Mesenteric fat pad (tissue), 1 donor: ENCODE results near the gene TMEM79. TPM values are rescaled to one million over a fixed set of nuclear protein-coding genes. Genes with fewer than 3 reads are reported as not detected.

Experiments used
- DNase-seq: peaks from one replicate; pipeline ENCODE4 v3.0.0-alpha.2; 2020; ENCODE audit warnings: low spot score
- total RNA-seq: library from RNA; stranded (reverse); fragmentation: NEBNext Ultra II Directional; extraction: Animal tissue kit (Norgen Biotek cat#: 25700); gene quantifications from one replicate; pipeline ENCODE4 v1.2.1, GENCODE V29; 2021
- donor health status: DM: yes; HTN: yes; CAD: no.

The TMEM79 gene
- total RNA-seq, 1 donor from 2014 or later, result 1.8 TPM

DNA sequence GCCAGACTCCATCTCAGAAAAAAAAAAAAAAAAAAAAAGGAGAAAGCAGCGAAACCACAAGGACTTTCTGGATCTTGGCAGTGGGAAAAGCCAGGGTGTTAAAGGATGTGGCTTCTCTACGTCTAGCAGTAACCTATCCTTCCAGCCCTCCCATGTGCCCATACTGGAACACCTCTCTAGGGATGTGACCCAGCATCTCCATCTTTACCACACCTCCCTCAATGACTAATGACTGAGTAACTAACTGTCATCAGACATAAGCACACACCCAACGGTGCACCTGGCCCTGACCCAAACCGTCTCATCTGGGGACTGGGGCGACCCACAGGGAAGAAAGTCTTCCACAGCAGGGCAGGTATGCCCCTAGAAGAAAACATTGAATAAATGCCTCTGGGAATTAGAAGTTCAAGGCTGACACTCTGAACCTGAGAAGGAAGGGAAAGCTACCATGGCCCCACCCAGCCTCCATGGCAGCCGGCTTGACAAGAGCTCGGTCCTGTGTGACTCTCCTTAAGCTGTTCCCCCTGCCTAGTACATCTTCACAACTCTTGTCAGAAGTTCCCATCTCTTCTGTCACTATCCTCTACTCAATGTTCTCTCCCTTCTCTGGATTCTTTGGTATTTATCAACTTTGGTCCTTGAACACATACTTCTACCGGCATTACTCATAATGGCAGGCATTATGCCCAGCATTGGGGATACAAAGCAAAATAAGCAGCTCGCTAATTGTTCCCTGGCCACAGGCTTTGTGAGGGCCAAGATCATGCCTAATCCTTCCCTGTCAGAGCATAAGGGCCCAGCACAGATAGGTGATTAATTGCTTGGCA, 21.5 kb upstream of the TMEM79 start:
- no peak for DNase-seq

DNA sequence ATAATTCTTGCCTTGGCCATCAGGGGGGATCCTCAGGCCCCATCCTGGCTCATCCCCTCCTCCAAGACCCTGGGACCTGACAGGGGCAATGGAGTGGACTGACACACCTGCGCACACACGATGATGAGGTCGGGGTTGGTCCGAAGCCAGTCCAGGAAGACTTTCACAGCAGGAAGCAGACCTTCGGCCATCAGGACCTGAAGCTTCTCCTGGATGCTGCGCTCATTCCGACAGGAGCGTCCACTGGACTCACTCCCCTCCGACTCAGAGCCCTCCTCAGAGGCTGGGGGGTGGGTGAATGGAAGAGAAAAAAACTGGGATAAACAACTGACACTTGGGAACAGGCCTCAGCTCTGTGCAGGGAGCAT, 20.9 kb upstream of the TMEM79 start:
- DNase-seq, result no peak

DNA sequence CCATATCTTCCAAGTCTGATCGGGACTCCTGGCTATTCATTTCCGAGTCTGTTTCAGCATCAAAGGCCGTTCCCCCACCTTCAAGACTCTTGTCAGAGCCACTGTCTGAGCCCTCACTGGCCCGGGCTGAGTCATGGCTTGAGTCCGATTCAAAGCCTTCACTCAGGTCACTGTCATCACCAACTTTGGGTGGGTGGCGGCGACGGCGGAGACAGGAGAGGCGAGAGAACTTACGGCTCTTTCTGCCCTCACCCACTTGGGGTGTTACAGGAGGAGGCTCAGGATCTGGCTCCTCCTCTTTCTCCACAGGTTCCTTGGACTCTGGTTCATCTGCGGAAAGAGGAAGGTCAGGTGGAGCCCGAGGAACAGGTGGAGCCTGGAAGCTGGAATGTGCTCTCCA, 18.1 kb upstream of the TMEM79 start:
- DNase-seq, result no peak

DNA sequence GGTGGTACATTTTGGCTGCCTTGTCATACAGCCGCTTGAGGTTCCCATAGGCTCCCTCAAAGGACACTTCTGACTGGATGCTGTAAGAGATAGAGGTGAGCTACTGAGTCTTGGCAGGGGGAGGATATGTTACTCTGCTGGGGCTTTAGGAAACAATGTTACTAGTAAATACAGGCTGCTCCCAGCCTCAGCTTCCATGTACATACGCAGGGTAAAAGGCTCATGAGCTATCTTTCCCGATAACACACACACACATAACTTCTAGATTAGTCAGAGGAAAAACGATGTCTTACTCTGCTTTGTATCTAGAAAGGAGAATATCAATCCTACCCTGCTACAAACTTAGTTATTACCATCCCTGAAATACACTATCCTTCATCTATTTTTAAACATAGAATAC, 15.8 kb upstream of the TMEM79 start:
- no peak for DNase-seq

DNA sequence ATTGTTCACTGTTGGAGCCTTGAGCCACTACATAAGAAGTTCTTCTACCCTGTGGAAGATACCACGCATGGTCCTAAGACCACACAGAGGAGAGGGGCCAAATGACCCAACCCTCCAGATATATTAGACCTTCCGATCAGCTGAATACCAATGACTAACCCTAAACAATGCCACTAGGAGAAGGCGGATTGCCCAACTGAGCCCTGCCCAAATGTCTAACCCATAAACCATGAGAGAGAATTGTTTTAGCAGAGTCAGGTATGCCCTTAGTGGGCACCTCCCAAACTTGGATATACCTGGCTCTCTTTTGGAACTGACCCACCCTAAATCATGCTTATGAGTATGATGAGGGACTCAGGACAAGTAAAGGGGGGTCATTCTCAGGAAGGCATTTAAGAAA, 13.8 kb upstream of the TMEM79 start:
- no peak for DNase-seq

DNA sequence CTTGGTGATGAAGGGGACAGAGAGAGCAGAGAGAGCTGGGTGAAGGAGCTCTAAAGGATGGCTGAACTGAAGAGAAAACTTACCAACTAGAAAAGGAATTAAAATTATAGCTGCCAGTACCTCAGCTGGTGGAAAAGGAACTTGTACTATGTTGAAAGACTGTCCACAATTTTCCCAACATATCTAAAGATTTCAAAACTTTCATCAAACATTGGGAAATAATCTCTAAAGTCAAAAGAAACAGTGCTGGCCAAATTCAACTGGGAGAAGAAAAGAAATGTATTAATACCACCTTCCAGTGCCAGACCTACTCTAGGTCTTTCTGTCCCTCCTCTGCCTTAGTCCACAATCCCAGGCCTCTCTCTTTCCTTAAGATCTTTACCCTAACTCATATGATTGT, 7.6 kb upstream of the TMEM79 start:
- no peak for DNase-seq

DNA sequence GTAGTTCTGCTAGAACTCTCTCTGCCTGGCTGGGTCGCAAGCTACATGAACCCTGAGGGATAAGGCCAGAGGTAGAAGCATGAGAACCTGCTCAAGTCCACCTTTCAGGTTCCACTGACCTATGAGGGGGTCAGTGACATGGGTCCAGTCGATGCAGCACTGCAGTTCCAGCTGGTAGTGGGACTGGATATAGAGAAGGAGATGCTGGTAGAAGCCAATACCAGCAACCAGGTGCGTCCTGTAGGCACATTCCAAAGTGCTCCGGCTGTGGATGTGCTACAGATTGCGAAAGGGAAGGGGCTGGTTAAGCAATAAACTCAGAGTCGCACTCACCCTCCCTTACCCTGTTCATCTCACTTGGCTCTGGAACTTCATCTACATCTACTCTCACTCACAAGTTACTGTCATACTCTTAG, 7.2 kb upstream of the TMEM79 start:
- DNase-seq, result no peak

DNA sequence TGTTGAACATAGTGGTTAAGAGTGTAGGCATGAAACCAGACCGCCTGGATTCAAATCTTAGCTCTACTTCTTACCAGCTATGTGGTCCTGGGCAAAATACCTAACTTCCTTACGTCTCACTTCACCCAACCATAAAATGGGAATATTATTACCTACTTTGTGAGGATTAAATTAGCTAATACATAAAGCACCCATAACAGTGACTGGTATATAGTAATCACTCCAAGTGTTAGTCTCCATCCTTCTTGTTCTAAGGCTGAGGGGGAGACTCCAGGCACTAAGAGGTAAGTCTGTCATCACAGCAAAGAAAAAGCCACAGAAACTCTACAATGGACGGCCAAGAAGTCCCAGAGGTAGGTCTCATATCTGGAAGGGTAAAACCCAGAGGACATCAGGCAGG, 4.3 kb upstream of the TMEM79 start:
- no peak for DNase-seq

DNA sequence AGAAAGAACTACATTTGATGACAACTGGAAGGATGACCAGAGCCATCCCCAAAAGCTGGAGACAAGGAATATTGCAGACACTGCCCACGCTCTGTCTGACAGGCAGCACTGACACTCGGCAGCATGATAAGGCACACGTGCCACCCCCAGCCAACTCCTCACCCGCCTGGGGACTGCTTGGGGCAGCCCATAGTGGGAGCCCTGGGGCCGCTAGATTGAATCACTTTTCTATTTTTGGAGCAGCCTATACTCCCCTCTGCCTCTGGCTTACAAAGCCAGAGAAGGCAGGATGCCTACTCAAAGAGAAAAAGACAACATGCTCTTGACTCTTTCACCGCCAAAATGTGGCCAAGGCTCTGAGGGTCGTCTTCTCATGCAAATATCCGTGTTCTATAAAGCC, 2.8 kb upstream of the TMEM79 start:
- no peak for DNase-seq

DNA sequence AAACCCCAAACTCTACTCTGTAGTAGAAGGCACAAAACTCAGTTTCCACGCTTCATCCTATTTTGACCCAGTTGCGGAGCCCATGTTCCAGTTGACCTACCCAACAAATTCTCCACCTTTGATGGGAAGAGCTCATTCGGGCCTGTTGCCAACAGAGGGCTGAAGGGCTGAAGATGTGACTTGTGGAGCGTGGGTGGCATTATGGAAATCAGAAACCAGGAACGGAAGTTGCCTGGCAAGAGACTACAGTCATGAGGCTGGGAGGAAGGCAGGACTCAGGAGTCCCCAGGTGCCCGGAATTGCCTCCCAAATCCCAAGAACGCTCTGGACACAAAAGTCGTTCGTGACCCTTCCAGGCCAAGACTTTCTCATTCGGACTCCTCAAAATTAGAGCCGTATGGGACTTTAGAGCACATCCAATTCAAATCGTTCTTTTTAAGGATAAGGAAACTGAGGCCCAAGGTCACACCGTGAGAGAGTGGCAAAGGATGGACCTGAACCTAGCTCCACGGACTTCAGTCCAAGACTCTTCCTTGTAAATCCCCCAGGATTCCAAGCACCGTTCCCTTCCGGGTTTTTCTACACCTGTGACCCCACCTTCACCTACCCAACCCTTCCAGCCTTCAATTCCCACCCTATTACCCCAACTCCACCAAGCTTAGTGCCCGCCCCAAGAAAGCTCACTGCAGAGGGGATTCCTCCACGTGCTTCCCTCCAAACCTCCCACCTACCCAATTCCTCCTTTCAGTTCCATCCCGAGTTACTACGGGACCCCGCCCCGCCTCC, 2.2 kb upstream of the TMEM79 start:
- no peak for DNase-seq

DNA sequence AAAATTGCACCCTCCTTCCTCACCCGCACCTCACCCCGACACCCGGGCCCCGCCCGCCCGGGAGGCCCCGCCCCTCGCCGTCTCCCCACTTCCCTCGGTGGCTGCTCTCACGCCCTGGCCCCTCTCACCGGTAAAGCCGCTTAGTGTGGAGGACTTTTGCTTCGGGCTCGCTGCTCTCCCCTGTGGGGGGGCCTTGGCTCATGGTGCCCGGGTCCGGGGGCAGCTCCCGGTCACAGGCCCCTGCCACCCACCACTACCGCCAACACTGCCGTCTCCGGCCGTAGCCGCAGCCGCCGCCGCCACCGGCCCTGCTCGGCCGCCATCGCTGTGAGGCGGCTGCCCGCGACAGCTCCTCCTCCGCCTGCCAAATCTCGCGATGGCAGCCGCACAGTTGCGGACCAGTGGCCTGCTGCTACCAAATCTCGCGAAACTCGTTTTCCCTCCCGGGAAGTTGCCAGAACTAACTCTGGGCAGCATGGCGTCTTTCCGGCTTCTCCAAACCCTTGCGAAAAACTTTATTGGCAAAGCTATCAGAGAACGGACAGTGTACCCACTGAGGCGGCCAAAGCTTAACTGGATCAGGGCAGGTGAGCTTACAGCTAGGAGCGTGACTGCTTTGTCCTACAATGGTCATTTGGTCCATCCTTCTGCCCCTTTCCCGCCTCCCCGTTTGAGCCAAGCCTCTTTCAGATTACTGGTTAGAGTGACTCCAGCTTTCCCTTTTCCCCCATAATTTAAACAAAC, 1.5 kb upstream of the TMEM79 start, which contains the start of gene SMG5:
TSS of gene SMG5 (minus strand) at position 347 of the 744 bp plus-strand sequence. CDS start at position 202, 145 bp downstream.
- peak; percentile 97 for DNase-seq

DNA sequence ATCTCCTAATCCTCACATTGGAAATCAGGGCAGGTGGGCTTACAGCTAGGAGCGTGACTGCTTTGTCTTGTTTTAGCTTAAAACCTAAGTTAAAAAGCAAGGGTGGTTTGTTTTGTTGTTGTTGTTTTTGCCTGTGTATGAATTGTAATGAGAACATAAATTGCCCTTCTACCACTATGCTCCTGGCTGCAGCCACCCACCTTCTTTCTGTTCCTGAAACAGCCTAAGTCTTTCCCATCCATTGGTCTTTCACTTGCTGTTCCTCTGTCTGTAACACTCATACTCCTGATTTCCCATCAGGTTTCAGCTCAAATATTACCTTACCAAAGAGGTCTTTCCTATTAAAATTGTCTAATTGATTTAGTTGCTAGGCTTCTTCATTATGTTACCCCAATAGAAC, 604 bp upstream of the TMEM79 start:
- DNase-seq, result no peak

DNA sequence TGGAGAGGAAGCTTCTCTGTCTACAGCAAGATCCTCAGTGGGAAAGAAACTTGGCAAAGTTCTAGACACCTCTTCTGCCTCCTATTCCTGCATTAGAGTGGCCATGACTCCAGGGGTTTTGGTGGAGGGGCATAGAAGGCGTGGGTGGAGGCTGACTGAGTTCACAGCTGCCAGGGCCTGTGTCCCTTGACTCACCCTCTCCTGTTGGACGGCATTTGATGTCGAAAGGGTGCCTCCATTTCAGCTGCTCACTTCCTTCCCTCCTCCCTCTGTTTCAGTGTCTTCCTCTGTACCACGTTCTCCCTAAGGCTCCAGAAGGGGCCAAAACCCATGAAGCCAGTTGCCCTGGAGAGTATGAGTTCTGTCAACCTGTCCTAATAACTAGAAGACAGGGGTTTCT, 632 bp downstream of the TMEM79 start:
- DNase-seq, result no peak

DNA sequence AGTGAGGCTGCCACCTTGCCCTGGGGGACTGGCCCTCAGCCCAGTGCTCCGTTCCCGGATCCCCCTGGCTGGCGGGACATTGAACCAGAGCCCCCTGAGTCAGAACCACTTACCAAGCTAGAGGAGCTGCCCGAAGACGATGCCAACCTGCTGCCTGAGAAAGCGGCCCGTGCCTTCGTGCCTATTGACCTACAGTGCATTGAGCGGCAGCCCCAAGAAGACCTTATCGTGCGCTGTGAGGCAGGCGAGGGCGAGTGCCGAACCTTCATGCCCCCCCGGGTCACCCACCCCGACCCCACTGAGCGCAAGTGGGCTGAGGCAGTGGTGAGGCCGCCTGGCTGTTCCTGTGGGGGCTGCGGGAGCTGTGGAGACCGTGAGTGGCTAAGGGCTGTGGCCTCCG, 1.3 kb downstream of the TMEM79 start:
- no peak for DNase-seq

DNA sequence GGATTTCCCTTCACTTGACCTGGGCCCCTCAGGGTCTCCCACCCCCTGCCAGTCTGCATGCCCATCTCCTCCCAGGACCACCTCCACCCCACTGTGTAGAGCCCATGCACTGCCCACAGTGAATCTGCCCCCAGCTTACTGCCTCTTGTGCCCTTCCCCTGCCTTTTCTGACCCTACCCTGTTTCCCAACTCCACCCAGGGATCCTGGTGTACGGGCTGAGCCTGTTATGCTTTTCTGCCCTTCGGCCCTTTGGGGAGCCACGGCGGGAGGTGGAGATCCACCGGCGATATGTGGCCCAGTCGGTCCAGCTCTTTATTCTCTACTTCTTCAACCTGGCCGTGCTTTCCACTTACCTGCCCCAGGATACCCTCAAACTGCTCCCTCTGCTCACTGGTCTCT, 1.9 kb downstream of the TMEM79 start:
- DNase-seq, result no peak

DNA sequence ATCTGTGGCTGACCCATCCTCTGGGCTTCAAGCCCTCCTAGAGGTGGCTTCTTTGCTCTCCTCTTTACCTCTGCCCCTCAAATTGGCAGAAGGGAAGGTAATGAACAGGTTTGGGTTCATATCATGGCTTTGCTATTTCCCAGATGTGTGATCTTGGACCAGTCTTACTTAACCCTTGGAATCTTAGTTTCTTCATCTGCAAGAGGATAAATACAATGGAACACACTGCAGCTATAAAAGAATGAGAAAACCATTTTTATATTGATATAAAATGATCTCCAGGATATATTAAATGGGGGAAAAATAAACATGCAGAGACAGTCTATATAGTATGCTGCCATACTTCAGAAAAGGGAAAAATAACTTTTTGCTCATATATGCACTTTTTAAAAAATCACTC, 5.7 kb downstream of the TMEM79 start:
- DNase-seq, result no peak

DNA sequence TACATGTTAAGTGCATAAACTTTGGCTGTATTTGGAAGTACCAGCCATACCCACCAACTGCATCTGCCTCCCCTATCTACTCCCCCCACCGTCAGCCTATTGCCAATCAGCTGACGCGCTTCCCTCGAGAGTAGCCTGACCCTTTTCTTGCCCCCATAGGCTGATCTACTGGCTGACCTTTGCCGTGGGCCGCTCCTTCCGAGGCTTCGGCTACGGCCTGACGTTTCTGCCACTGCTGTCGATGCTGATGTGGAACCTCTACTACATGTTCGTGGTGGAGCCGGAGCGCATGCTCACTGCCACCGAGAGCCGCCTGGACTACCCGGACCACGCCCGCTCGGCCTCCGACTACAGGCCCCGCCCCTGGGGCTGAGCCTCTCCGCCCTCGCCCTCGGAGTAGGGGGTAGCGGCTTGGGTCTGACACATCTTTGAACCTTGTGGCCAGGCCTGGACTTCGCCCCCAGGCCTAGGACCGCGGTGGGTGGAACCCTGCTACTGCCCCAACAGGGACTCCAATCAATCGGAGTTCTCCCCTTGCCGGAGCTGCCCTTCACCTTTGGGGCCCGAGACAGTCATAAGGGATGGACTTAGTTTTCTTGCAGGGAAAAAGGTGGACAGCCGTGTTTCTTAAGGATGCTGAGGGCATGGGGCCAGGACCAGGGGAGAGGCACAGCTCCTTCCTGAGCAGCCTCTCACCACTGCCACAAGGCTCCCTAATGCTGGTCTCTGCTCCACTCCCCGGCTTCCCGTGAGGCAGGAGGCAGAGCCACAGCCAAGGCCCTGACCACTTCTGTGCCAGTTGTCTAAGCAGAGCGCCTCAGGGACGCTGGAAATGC, 7.3 kb downstream of the TMEM79 start:
- peak; percentile 98 for DNase-seq

DNA sequence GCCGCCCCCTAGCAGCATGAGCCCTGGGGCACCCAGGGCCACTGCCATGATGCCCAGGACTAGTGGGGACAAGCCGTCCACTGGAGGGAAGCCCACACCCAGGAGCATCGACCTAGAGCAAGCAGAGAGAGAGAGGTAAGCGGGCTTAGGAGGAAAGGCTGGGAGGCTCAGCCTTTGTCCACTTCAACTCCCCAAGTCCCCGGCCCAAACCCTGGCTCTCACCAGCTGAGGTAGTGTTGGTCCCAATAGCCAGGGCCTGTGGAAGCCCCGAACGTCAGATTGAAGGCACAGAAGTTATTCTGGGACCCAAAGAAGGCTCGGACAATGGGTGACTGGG, 8.9 kb downstream of the TMEM79 start:
- DNase-seq, result peak; percentile 67

DNA sequence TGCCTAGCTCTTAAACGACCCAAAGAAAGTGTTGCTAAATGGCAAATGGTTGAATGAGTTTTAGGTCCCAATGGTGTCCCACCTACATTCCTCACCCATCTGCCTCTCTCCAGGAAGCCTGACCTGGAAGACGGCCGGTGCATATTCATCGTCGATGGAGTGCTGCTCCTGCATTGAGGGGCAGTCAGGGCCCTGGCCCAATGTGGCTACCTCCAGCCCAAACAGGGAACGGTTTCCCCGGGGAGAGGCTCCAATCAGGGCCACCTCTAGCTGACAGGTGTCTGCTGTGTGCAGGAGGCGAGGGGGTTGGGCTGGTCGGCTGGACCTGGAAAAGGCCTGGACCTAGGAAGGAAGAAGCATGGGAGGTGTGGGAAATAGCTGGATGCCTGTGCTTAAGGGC, 9.8 kb downstream of the TMEM79 start:
- peak; percentile 82 for DNase-seq

DNA sequence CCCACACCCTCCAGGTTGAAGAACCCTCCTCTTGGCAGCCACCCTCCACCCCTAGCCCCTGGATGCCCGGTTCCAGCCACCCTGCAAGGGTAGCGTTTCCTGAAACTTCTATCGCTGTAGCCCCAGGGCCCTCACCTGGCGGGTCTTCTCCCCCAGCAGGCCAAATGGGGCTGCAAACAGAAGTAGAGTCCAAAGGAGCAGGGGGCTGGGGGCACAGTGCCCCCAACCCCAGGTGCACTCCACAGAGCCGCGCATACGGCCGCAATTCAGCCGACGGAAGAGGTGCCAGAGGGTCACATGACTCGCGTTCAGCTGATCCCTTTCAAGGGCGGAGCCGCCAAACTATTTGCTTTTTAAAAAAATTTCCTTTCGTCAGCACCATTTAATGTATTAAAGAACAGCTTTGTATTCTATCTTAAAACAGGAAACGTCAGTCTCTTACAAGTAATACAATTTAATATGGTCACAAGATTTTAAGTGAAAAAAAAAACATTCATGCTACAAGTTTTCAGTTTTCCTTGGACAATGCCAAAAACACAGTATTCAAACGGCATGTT, 11.3 kb downstream of the TMEM79 start, which contains the start of gene GLMP:
TSS of gene GLMP (minus strand) at position 289 of the 557 bp plus-strand sequence. CDS start at position 255, 34 bp downstream.
- DNase-seq, result peak; percentile 79
